HepG2 (cell line): ENCODE results near the gene CARHSP1. TPM values are rescaled to one million over a fixed set of nuclear protein-coding genes. Genes with fewer than 3 reads are reported as not detected.

ENCODE experiments used
- DR1 ChIP-seq: sonication (generic); formaldehyde crosslinking; IDR thresholded peaks from 2 replicates; pipeline ENCODE4 v1.8.0; 2021; ENCODE audit warnings: mild to moderate bottlenecking, missing genetic modification reagents, inconsistent platforms
- GTF2F1 ChIP-seq: fragments of 150-350 bp; IDR thresholded peaks from 2 replicates; pipeline ENCODE4 v1.6.1; 2014; ENCODE audit warnings: low read length
- HMG20B ChIP-seq: conservative IDR thresholded peaks from 2 replicates; pipeline ENCODE4 v1.6.1; 2016; ENCODE audit warnings: missing genetic modification reagents, missing compliant biosample characterization
- RBM22 ChIP-seq: fragments of 200-400 bp; formaldehyde crosslinking; optimal IDR thresholded peaks from 2 replicates; pipeline ENCODE3; 2017; ENCODE audit warnings: mild to moderate bottlenecking, low read length, moderate library complexity
- SCMH1 ChIP-seq: sonication (generic); formaldehyde crosslinking; IDR thresholded peaks from 2 replicates; pipeline ENCODE4 v1.9.0; 2021; ENCODE audit warnings: missing genetic modification reagents, mild to moderate bottlenecking, borderline replicate concordance
- SNAPC2 ChIP-seq: sonication (generic); formaldehyde crosslinking; IDR thresholded peaks from 2 replicates; pipeline ENCODE4 v1.8.1; 2022; ENCODE audit warnings: mild to moderate bottlenecking, missing genetic modification reagents
- ZBTB33 ChIP-seq: sonication (generic); formaldehyde crosslinking; IDR thresholded peaks from 2 replicates; pipeline ENCODE4 v1.4.0; 2020; ENCODE audit warnings: missing genetic modification reagents
- ZBTB46 ChIP-seq: sonication (generic); formaldehyde crosslinking; IDR thresholded peaks from 2 replicates; pipeline ENCODE4 v1.4.0; 2020; ENCODE audit warnings: mild to moderate bottlenecking, missing genetic modification reagents, borderline replicate concordance
- ZMYM3 ChIP-seq: sonication (generic); formaldehyde crosslinking; IDR thresholded peaks from 2 replicates; pipeline ENCODE4 v1.5.1; 2020; ENCODE audit warnings: mild to moderate bottlenecking, missing genetic modification reagents
- ZNF12 ChIP-seq: sonication (generic); formaldehyde crosslinking; IDR thresholded peaks from 2 replicates; pipeline ENCODE4 v1.5.0; 2020; ENCODE audit warnings: missing genetic modification reagents
- ZNF230 ChIP-seq: sonication (generic); formaldehyde crosslinking; IDR thresholded peaks from 2 replicates; pipeline ENCODE4 v1.4.0; 2020; ENCODE audit warnings: mild to moderate bottlenecking, missing genetic modification reagents
- ZNF761 ChIP-seq: sonication (generic); formaldehyde crosslinking; conservative IDR thresholded peaks from 2 replicates; pipeline ENCODE4 v1.4.0; 2020; ENCODE audit warnings: mild to moderate bottlenecking, missing genetic modification reagents
- ZNF770 ChIP-seq: sonication (generic); formaldehyde crosslinking; IDR thresholded peaks from 2 replicates; pipeline ENCODE4 v1.5.0; 2020; ENCODE audit warnings: mild to moderate bottlenecking, missing genetic modification reagents
- ZNF777 ChIP-seq: sonication (generic); formaldehyde crosslinking; IDR thresholded peaks from 2 replicates; pipeline ENCODE4 v1.4.0; 2020; ENCODE audit warnings: missing genetic modification reagents
- ZNF784 ChIP-seq: sonication (generic); formaldehyde crosslinking; IDR thresholded peaks from 2 replicates; pipeline ENCODE4 v1.5.1; 2020; ENCODE audit warnings: missing genetic modification reagents, mild to moderate bottlenecking, borderline replicate concordance
- ZSCAN29 ChIP-seq: sonication (generic); formaldehyde crosslinking; conservative IDR thresholded peaks from 2 replicates; pipeline ENCODE4 v1.4.0; 2020; ENCODE audit warnings: mild to moderate bottlenecking, missing genetic modification reagents
- polyA plus RNA-seq, 8 experiments: library from polyadenylated mRNA; depleted of rRNA in 3 of 8; stranded (reverse) in 7 of 8; unstranded in 1 of 8; fragments of >200 nt; fragmentation: Illumina TruSeq in 4 of 8; extraction: Trizol in 4 of 8; gene quantifications; 2 replicates each; pipeline versions ENCODE4 v1.2.1 to v1.2.3, GENCODE V29; 2011 to 2016; ENCODE audit warnings: low read depth in 4 of 8, missing spikeins in 1 of 8, mixed read lengths in 1 of 8; ENCODE audit not compliant: insufficient read depth in 1 of 8
- total RNA-seq, 5 experiments: library from RNA; depleted of rRNA; stranded (reverse); fragments of >200 nt; fragmentation: Illumina TruSeq; extraction: Trizol; gene quantifications; 2 replicates each; pipeline ENCODE4 v1.2.3, GENCODE V29; 2016; ENCODE audit warnings: low read depth in 1 of 5
- TF ChIP-seq, protein P1 (sequence below): sonication (generic); formaldehyde crosslinking; IDR thresholded peaks from 2 replicates; pipeline ENCODE4 v1.4.0; 2020; ENCODE audit warnings: mild to moderate bottlenecking, missing genetic modification reagents
- TF ChIP-seq, protein P2 (sequence below): sonication (generic); formaldehyde crosslinking; IDR thresholded peaks from 2 replicates; pipeline ENCODE4 v1.4.0; 2020; ENCODE audit warnings: missing genetic modification reagents, mild to moderate bottlenecking, borderline replicate concordance

CARHSP1 gene
- total and polyA plus RNA-seq, 2 of the 13 experiments (the other 11 are each of a cell fraction or from before 2014, with no cell fraction given) = 173 to 345 TPM

DNA sequence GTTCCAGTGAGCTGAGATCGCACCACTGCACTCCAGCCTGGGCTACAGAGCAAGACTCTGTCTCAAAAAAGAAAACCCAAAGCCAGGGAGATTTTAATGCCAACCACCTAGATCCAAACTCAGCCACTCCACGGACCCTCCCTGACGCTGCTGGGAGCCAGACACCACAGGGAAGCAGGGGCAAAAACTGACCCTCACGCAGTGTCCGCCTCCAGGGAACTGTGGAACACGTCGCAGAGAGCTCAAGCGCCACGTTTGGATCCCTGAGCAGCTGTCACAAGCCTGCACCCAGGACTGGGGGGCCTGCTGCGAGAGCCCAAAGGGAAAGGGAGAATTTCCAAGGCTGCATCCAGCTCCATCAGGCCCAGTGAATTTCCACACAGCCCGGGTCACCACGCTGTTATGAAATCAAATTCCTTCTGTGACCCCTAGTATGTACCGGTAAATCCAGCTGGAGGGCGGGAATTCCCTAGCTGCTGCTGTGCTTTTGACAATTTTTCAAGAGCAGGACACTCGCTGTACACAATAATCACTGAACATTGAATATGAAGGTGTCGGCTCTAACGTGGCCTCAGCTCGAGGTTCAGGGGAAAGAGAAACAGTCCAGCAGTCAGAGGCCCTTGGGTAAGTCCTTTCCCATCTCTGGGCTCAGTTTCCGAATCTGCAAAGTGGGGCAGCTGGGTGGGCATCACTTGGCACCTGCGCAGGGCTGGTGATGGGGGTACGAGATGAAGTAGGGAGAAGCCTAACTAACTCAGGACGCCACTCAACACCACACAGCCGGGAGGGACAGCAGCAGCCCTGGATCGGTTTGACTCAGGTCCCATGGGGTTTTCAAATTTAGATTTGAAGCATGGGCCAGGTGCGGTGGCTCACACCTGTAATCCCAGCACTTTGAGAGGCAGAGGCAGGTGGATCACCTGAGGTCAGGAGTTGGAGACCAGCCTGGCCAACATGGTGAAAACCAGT is 8.6 kb downstream of the CARHSP1 start (continued):
- peak; percentile 75; the same call in 1 of the 2 replicates for TF ChIP-seq ZNF784 (CRISPR knock-in tag)
- TF ChIP-seq ZNF12 (CRISPR knock-in tag) = no peak; the same call in 1 of the 2 replicates
- TF ChIP-seq SNAPC2 (CRISPR knock-in tag) = no peak; the same call in 1 of the 2 replicates
- peak; percentile 92 for TF ChIP-seq ZMYM3 (CRISPR knock-in tag)
- no peak for TF ChIP-seq ZNF761 (CRISPR knock-in tag)
- TF ChIP-seq GTF2F1 = no peak
- TF ChIP-seq ZNF230 (CRISPR knock-in tag) = 0 out of 2 replicates have a peak, but pooled peaks have one; percentile 22
- TF ChIP-seq RBM22 = peak; percentile 98
- TF ChIP-seq, protein P1, sequence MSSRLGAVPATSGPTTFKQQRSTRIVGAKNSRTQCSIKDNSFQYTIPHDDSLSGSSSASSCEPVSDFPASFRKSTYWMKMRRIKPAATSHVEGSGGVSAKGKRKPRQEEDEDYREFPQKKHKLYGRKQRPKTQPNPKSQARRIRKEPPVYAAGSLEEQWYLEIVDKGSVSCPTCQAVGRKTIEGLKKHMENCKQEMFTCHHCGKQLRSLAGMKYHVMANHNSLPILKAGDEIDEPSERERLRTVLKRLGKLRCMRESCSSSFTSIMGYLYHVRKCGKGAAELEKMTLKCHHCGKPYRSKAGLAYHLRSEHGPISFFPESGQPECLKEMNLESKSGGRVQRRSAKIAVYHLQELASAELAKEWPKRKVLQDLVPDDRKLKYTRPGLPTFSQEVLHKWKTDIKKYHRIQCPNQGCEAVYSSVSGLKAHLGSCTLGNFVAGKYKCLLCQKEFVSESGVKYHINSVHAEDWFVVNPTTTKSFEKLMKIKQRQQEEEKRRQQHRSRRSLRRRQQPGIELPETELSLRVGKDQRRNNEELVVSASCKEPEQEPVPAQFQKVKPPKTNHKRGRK (CRISPR knock-in tag) = no peak
- no peak for TF ChIP-seq SCMH1 (CRISPR knock-in tag)
- no peak for TF ChIP-seq ZNF777 (CRISPR knock-in tag)
- peak; percentile 37; the same call in 1 of the 2 replicates for TF ChIP-seq ZNF770 (CRISPR knock-in tag)
- TF ChIP-seq, protein P2, sequence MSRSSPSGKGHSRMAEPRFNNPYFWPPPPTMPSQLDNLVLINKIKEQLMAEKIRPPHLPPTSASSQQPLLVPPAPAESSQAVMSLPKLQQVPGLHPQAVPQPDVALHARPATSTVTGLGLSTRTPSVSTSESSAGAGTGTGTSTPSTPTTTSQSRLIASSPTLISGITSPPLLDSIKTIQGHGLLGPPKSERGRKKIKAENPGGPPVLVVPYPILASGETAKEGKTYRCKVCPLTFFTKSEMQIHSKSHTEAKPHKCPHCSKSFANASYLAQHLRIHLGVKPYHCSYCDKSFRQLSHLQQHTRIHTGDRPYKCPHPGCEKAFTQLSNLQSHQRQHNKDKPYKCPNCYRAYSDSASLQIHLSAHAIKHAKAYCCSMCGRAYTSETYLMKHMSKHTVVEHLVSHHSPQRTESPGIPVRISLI (CRISPR knock-in tag) = peak; percentile 43; the same call in 1 of the 2 replicates
- TF ChIP-seq DR1 (CRISPR knock-in tag) = no peak; the same call in 1 of the 2 replicates
- peak; percentile 68 for TF ChIP-seq ZBTB33 (CRISPR knock-in tag)
- TF ChIP-seq HMG20B = peak; percentile 91
- TF ChIP-seq ZSCAN29 = no peak
- TF ChIP-seq ZBTB46 (CRISPR knock-in tag) = no peak
